Skin epidermis (tissue), 12 donors: Measurements from ENCODE around the gene SF3A1.

ENCODE experiments used
- H3K27ac ChIP-seq, 21 experiments: fragments of 200-600 bp; sonication (generic) in 11 of 21; one replicate each; pipeline ENCODE4 v1.5.0; 2020; ENCODE audit warnings: mild to moderate bottlenecking in 3 of 21, inconsistent platforms in 2 of 21, moderate library complexity in 2 of 21
- H3K4me3 ChIP-seq, 7 experiments: fragments of 200-600 bp; sonication (generic) in 2 of 7; one replicate each; pipeline ENCODE4 v1.5.0; 2020; ENCODE audit warnings: inconsistent platforms in 2 of 7, mild to moderate bottlenecking in 2 of 7, moderate library complexity in 1 of 7

The SF3A1 gene

GRCh38 chr22:30328466-30329049 is 28.1 kb downstream of the SF3A1 start:
- Histone ChIP-seq H3K27ac (peak overlapping the region in 1 of 21 experiments; percentile 96), H3K4me3 (no peak overlapping the region)

- Histone ChIP-seq H3K4me3 (peak overlapping the region in 1 of 7 experiments; percentile 94), H3K27ac (peak overlapping the region in 11 of 21 experiments; percentile 63 to 98 (median 85))
Observed at GRCh38 chr22:30327864-30328345, 28.8 kb downstream of the SF3A1 start.

GRCh38 chr22:30326706-30327362 is 29.9 kb downstream of the SF3A1 start, which contains the start of gene TBC1D10A:
Gene TBC1D10A, minus strand, starts transcription at chr22:30326941. Its CDS starts 60 bp downstream, at chr22:30326881.
- Histone ChIP-seq H3K27ac (peak within 1 kb of the TSS; percentile 44 to 98 (median 94)), H3K4me3 (peak within 1 kb of the TSS; percentile 87 to 100 (median 94))

GRCh38 chr22:30326255-30326705 is 30.4 kb downstream of the SF3A1 start:
- Histone ChIP-seq H3K4me3 (peak overlapping the region; percentile 87 to 100 (median 94)), H3K27ac (peak overlapping the region; percentile 44 to 98 (median 94))

- peak overlapping the region; percentile 87 to 100 (median 94) for H3K4me3 ChIP-seq
- H3K27ac ChIP-seq, result peak overlapping the region; percentile 9 to 98 (median 94)
Observed at GRCh38 chr22:30325724-30326254, 30.9 kb downstream of the SF3A1 start.

GRCh38 chr22:30325065-30325720 is 31.5 kb downstream of the SF3A1 start:
- H3K4me3 ChIP-seq, result peak overlapping the region; percentile 87 to 100 (median 94)
- peak overlapping the region; percentile 9 to 98 (median 94) for H3K27ac ChIP-seq

- peak overlapping the region in 4 of 7 experiments; percentile 87 to 100 (median 91) for H3K4me3 ChIP-seq
- H3K27ac ChIP-seq, result peak overlapping the region in 20 of 21 experiments; percentile 9 to 98 (median 92)
Observed at GRCh38 chr22:30324014-30324730, 32.5 kb downstream of the SF3A1 start.

- no peak overlapping the region for H3K4me3 ChIP-seq
- peak overlapping the region in 6 of 21 experiments; percentile 9 to 98 (median 91) for H3K27ac ChIP-seq
Observed at GRCh38 chr22:30323246-30323645, 33.4 kb downstream of the SF3A1 start.

GRCh38 chr22:30321461-30321860 is 35.2 kb downstream of the SF3A1 start:
- Histone ChIP-seq H3K27ac (peak overlapping the region in 12 of 21 experiments; percentile 11 to 63 (median 44)), H3K4me3 (no peak overlapping the region)

- H3K4me3 ChIP-seq, result no peak overlapping the region
- H3K27ac ChIP-seq, result peak overlapping the region in 8 of 21 experiments; percentile 2 to 50 (median 35)
Observed at GRCh38 chr22:30320021-30320556, 36.6 kb downstream of the SF3A1 start.

GRCh38 chr22:30318799-30319419 is 37.8 kb downstream of the SF3A1 start:
- H3K27ac ChIP-seq, result peak overlapping the region in 11 of 21 experiments; percentile 7 to 70 (median 37)
- no peak overlapping the region for H3K4me3 ChIP-seq

- no peak overlapping the region for H3K4me3 ChIP-seq
Observed at GRCh38 chr22:30317778-30318177, 38.9 kb downstream of the SF3A1 start.

GRCh38 chr22:30315962-30316576 is 40.6 kb downstream of the SF3A1 start:
- Histone ChIP-seq H3K4me3 (no peak overlapping the region), H3K27ac (peak overlapping the region in 5 of 21 experiments; percentile 42 to 94 (median 75))

More at GRCh38 chr22:30317778-30318177, 38.9 kb downstream of the SF3A1 start:
- H3K27ac ChIP-seq, result peak overlapping the region in 8 of 21 experiments; percentile 2 to 45 (median 12)

GRCh38 chr22:30314915-30315314 is 41.8 kb downstream of the SF3A1 start:
- H3K27ac ChIP-seq, result peak overlapping the region in 12 of 21 experiments; percentile 3 to 94 (median 43)
- no peak overlapping the region for H3K4me3 ChIP-seq

GRCh38 chr22:30313527-30314363 is 42.9 kb downstream of the SF3A1 start:
- Histone ChIP-seq H3K4me3 (no peak overlapping the region), H3K27ac (peak overlapping the region in 13 of 21 experiments; percentile 5 to 94 (median 58))

GRCh38 chr22:30312053-30312452 is 44.6 kb downstream of the SF3A1 start:
- no peak overlapping the region for H3K4me3 ChIP-seq
- H3K27ac ChIP-seq, result peak overlapping the region in 19 of 21 experiments; percentile 63 to 97 (median 85)
